Chondrocyte (in vitro differentiated cells): ENCODE data around the gene SP4. TPM values are rescaled to one million over a fixed set of nuclear protein-coding genes. Genes with fewer than 3 reads are reported as not detected.

Experiments used
- DNase-seq: peaks from one replicate; pipeline ENCODE4 v3.0.0; 2021; ENCODE audit warnings: mixed read lengths, low spot score
- H3K27ac Mint-ChIP-seq: one replicate; pipeline ENCODE4 v1.8.0; 2021; ENCODE audit warnings: mild to moderate bottlenecking, moderate library complexity, mixed read lengths; ENCODE audit not compliant: unreplicated experiment
- H3K27me3 Mint-ChIP-seq: 2 replicates; pipeline ENCODE4 v1.8.0; 2021; ENCODE audit warnings: low read depth, mixed read lengths
- H3K36me3 Mint-ChIP-seq: 2 replicates; pipeline ENCODE4 v1.8.0; 2021; ENCODE audit warnings: low read depth, mixed read lengths
- H3K4me1 Mint-ChIP-seq: 2 replicates; pipeline ENCODE4 v1.8.0; 2021; ENCODE audit warnings: low read depth, mild to moderate bottlenecking, mixed read lengths
- H3K4me3 Mint-ChIP-seq: one replicate; pipeline ENCODE4 v1.8.0; 2021; ENCODE audit warnings: mild to moderate bottlenecking, moderate library complexity, mixed read lengths; ENCODE audit not compliant: unreplicated experiment
- H3K9me3 Mint-ChIP-seq: 2 replicates; pipeline ENCODE4 v1.8.0; 2021; ENCODE audit warnings: low read depth, mixed read lengths
- CTCF ChIP-seq: fragments of 200-600 bp; sonication (generic); IDR thresholded peaks from 2 replicates; pipeline ENCODE4 v1.5.0; 2021; ENCODE audit warnings: antibody characterized with exemption, mild to moderate bottlenecking, moderate library complexity
- microRNA-seq: library from miRNA; unstranded; fragments of <30 nt; microRNA quantifications from one replicate; pipeline ENCODE4 v1.2.0, GENCODE V29; 2020; ENCODE audit warnings: borderline number of aligned reads
- total RNA-seq: library from RNA; stranded (reverse); gene quantifications from 3 replicates; pipeline ENCODE4 v1.2.1, GENCODE V29; 2021

Gene SP4
- total RNA-seq, 1 donor from 2014 or later, result 5.7 TPM

- Mint-ChIP-seq H3K4me3 (no peak overlapping the region), H3K36me3 (no peaks in the 10 kb centered on the region), H3K27me3 (peaks cover 30% of the 10 kb centered on the region), H3K9me3 (no peaks in the 10 kb centered on the region), H3K27ac (no peak overlapping the region), H3K4me1 (peaks cover 12% of the 10 kb centered on the region)
- no peak for DNase-seq
- TF ChIP-seq CTCF, result no peak
These were observed 119.6 kb downstream of the SP4 start for GRCh38 chr7:21547501-21547900.

GRCh38 chr7:21548491-21548890 is 120.6 kb downstream of the SP4 start:
- no peak overlapping the region for H3K4me3 Mint-ChIP-seq
- no peak overlapping the region for H3K27ac Mint-ChIP-seq
- no peaks in the 10 kb centered on the region for H3K36me3 Mint-ChIP-seq
- H3K27me3 Mint-ChIP-seq, result peaks cover 26% of the 10 kb centered on the region
- DNase-seq, result no peak
- H3K4me1 Mint-ChIP-seq, result peaks cover 7% of the 10 kb centered on the region
- no peak for TF ChIP-seq CTCF
- H3K9me3 Mint-ChIP-seq, result no peaks in the 10 kb centered on the region

- Mint-ChIP-seq H3K27ac (no peak overlapping the region), H3K9me3 (no peaks in the 10 kb centered on the region), H3K4me1 (no peaks in the 10 kb centered on the region), H3K36me3 (no peaks in the 10 kb centered on the region), H3K4me3 (no peak overlapping the region), H3K27me3 (peaks cover 18% of the 10 kb centered on the region)
- DNase-seq, result no peak
- TF ChIP-seq CTCF, result no peak
These were observed 122.2 kb downstream of the SP4 start for GRCh38 chr7:21550076-21550475.

GRCh38 chr7:21550821-21551531 is 123.1 kb downstream of the SP4 start:
- H3K27ac Mint-ChIP-seq, result no peak overlapping the region

GRCh38 chr7:21562385-21562784 is 134.5 kb downstream of the SP4 start:
- Mint-ChIP-seq H3K4me1 (no peaks in the 10 kb centered on the region), H3K9me3 (no peaks in the 10 kb centered on the region), H3K27me3 (peaks cover 10% of the 10 kb centered on the region), H3K27ac (no peak overlapping the region), H3K4me3 (no peak overlapping the region), H3K36me3 (no peaks in the 10 kb centered on the region)
- no peak for TF ChIP-seq CTCF
- DNase-seq, result no peak

More at GRCh38 chr7:21550821-21551531, 123.1 kb downstream of the SP4 start:
- TF ChIP-seq CTCF, result no peak
- peaks cover 10% of the 10 kb centered on the region for H3K27me3 Mint-ChIP-seq
- H3K9me3 Mint-ChIP-seq, result no peaks in the 10 kb centered on the region
- no peak for DNase-seq
- H3K36me3 Mint-ChIP-seq, result no peaks in the 10 kb centered on the region
- H3K4me3 Mint-ChIP-seq, result no peak overlapping the region
- H3K4me1 Mint-ChIP-seq, result no peaks in the 10 kb centered on the region

Small RNA genes lying within 50 kb of the gene (microRNA-seq; reads per million reads assigned to microRNA genes)
- gene MIR1183, result not detected

Other genes starting within 250 kb of the SP4 start
- gene DNAH11, start 115.0 kb downstream of the SP4 start, total RNA-seq, result 0.02 TPM in 1 of 3 replicates, not detected in the others